HEK293T (cell line): ENCODE data around the gene PTPRH.

Experiments
- ARNT ChIP-seq: fragments of 450-650 bp; IDR thresholded peaks from 2 replicates; pipeline ENCODE4 v1.6.1; 2017; ENCODE audit warnings: mild to moderate bottlenecking
- ELF4 ChIP-seq: fragments of 450-650 bp; IDR thresholded peaks from 2 replicates; pipeline ENCODE4 v1.6.1; 2017; ENCODE audit warnings: antibody characterized with exemption
- FOXM1 ChIP-seq: fragments of 450-650 bp; IDR thresholded peaks from 2 replicates; pipeline ENCODE4 v1.6.1; 2017; ENCODE audit warnings: mild to moderate bottlenecking, borderline replicate concordance
- L3MBTL2 ChIP-seq: fragments of 450-650 bp; conservative IDR thresholded peaks from 2 replicates; pipeline ENCODE4 v1.6.1; 2016; ENCODE audit warnings: mild to moderate bottlenecking
- LEF1 ChIP-seq: fragments of 450-650 bp; IDR thresholded peaks from 2 replicates; pipeline ENCODE4 v1.6.1; 2017; ENCODE audit warnings: mild to moderate bottlenecking, borderline replicate concordance
- NFRKB ChIP-seq: fragments of 450-650 bp; IDR thresholded peaks from 2 replicates; pipeline ENCODE4 v1.6.1; 2016; ENCODE audit warnings: mild to moderate bottlenecking, moderate library complexity
- SP1 ChIP-seq: fragments of 450-650 bp; IDR thresholded peaks from 2 replicates; pipeline ENCODE4 v1.6.1; 2017
- SUZ12 ChIP-seq: fragments of 450-650 bp; IDR thresholded peaks from 2 replicates; pipeline ENCODE4 v1.6.1; 2016; ENCODE audit warnings: mild to moderate bottlenecking

GRCh38 chr19:55179606-55180484, 29.5 kb downstream of the PTPRH start, which contains the start of gene SYT5:
- no peak for TF ChIP-seq L3MBTL2
- TF ChIP-seq ARNT = no peak
- no peak for TF ChIP-seq NFRKB
- TF ChIP-seq FOXM1 = no peak
- TF ChIP-seq SP1 = no peak
- TF ChIP-seq SUZ12 = no peak
- TF ChIP-seq LEF1 = no peak
- no peak for TF ChIP-seq ELF4
